Erythroblast (primary cell): ENCODE results near the gene ANP32E.

Experiments used
- GATA1 ChIP-seq: IDR thresholded peaks from 2 replicates; pipeline ENCODE4 v1.6.1; 2011; ENCODE audit warnings: low read depth, mild to moderate bottlenecking, control low read depth, low read length, moderate library complexity
- POLR2A ChIP-seq: IDR thresholded peaks from 2 replicates; pipeline ENCODE4 v1.6.1; 2011; ENCODE audit warnings: mild to moderate bottlenecking, low read length

DNA sequence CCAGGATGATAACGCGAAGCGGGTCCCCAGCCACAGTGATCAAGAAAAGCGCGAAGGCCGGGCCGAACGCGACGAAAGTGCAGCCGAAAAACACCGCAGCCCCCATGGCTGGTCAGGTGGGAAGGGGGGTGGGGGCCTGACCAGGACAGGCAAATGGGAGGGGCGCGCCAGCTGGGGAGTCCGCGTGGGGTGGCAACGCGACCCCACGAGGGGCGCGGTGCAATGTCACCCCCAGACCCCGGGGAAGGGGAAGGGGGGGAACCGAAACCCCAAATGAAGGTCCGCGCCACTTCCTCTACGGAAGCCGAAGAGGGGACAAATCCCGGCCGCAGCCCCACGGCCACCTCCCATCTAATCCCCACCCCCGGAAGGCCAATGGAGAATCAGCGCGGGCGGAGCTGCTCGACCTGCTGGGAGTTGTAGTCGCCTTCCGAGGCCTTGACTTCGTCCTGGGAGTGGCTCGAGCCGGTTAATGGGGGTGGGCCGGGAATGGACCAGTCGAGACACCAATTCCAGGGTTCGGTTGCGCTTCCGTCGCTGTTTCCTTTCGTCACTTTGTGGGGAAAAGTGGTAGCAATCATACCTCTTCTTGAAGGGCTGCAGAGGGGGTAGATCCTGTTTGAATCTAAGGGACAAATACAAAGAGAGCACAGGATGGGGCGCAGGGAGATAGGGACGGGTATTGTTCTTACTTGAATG lies 32.9 kb upstream of the ANP32E start, which contains the start of gene APH1A:
- TF ChIP-seq POLR2A (peak; percentile 72), GATA1 (no peak)
